ENCODE results near the gene PTPRQ. TPM values are rescaled to one million over a fixed set of nuclear protein-coding genes. Genes with fewer than 3 reads are reported as not detected.

Gene PTPRQ
- total RNA-seq, 1 experiment from 2014 or later = not detected

DNA sequence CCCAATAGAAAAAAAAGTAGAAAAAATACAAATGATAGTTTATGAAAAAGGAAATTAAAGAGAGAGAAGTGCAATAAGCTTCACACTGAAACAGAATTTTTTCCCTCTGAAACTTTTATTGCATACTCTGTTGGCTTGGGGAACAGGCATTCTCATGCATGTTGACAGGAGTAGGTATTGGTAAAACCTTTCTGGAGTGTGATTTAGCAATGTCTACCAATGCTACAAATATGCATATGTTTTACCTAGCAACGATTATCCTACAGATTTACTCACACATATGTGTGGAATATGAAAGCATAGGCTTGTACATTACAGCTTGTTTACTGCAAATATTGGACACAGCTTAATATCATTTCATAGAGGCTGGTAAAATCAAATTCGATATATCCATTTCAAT is 137.7 kb downstream of the PTPRQ start:
- H3K4me1 Mint-ChIP-seq = no peaks in the 10 kb centered on the region
- CTCF ChIA-PET = no interaction called here

DNA sequence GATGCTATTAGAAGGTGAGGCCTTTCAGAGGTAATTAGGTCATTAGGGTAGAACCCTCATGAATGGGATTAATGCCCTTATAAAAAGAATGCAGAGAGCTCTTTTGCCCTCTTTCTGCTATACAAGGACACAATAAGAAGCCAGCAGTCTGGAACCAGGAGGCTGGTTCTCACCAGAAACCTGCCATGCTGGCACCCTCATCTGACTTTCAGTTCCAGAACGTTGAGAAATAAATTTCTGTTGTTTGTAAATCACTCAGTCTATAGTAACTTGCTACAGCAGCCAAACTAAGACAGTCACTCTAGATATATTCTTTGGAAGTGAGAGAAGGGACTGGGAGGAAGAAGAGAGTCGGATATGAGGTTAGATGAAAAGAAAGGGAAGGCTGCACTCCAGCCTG is 138.4 kb downstream of the PTPRQ start:
- H3K4me1 Mint-ChIP-seq = no peaks in the 10 kb centered on the region
- H3K9me3 Mint-ChIP-seq = peaks cover 3% of the 10 kb centered on the region; the same call in 1 of the 2 replicates
- POLR2A ChIA-PET = no interaction called here
- no peak for TF ChIP-seq ZNF512 (CRISPR knock-in tag; IDR thresholded peaks at IDR 0.05; ENCODE audit: borderline replicate concordance)
- no peak for TF ChIP-seq NFYB (CRISPR knock-in tag; conservative IDR thresholded peaks at IDR 0.05; ENCODE audit: low read depth)
- TF ChIP-seq SMAD4 (CRISPR knock-in tag; IDR thresholded peaks at IDR 0.05) = no peak
- TF ChIP-seq CBFB (CRISPR knock-in tag; IDR thresholded peaks at IDR 0.05; ENCODE audit: low read depth) = no peak
- TF ChIP-seq, protein P1, sequence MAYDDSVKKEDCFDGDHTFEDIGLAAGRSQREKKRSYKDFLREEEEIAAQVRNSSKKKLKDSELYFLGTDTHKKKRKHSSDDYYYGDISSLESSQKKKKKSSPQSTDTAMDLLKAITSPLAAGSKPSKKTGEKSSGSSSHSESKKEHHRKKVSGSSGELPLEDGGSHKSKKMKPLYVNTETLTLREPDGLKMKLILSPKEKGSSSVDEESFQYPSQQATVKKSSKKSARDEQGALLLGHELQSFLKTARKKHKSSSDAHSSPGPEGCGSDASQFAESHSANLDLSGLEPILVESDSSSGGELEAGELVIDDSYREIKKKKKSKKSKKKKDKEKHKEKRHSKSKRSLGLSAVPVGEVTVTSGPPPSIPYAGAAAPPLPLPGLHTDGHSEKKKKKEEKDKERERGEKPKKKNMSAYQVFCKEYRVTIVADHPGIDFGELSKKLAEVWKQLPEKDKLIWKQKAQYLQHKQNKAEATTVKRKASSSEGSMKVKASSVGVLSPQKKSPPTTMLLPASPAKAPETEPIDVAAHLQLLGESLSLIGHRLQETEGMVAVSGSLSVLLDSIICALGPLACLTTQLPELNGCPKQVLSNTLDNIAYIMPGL (CRISPR knock-in tag; IDR thresholded peaks at IDR 0.05) = no peak
- no peak for TF ChIP-seq GRHL2 (CRISPR knock-in tag; IDR thresholded peaks at IDR 0.05; ENCODE audit: insufficient replicate concordance, severe bottlenecking)
- H3K27me3 Mint-ChIP-seq (ENCODE audit: low read depth) = no peaks in the 10 kb centered on the region
- ATAC-seq (no peak), DNase-seq (ENCODE audit: low spot score) (no peak)
- H3K27ac Mint-ChIP-seq = no peak overlapping the region
- CTCF ChIA-PET = no interaction called here
- H3K4me3 Mint-ChIP-seq = no peak overlapping the region
- no peaks in the 10 kb centered on the region for H3K36me3 Mint-ChIP-seq

More for the DNA sequence above, 137.7 kb downstream of the PTPRQ start:
- POLR2A ChIA-PET = no interaction called here
- H3K36me3 Mint-ChIP-seq = no peaks in the 10 kb centered on the region
- peaks cover 3% of the 10 kb centered on the region; the same call in 1 of the 2 replicates for H3K9me3 Mint-ChIP-seq
- ATAC-seq = no peak
- H3K27me3 Mint-ChIP-seq (ENCODE audit: low read depth) = no peaks in the 10 kb centered on the region
- H3K4me3 Mint-ChIP-seq = no peak overlapping the region
- H3K27ac Mint-ChIP-seq = no peak overlapping the region
- no peak for DNase-seq (ENCODE audit: low spot score)
- no peak for TF ChIP-seq FOXJ3 (CRISPR knock-in tag; IDR thresholded peaks at IDR 0.05; ENCODE audit: borderline replicate concordance)
- TF ChIP-seq FOXP1 (CRISPR knock-in tag; IDR thresholded peaks at IDR 0.05; ENCODE audit: borderline replicate concordance) = no peak
- no peak for TF ChIP-seq ZNF281 (CRISPR knock-in tag; IDR thresholded peaks at IDR 0.05)
- TF ChIP-seq, protein P2, sequence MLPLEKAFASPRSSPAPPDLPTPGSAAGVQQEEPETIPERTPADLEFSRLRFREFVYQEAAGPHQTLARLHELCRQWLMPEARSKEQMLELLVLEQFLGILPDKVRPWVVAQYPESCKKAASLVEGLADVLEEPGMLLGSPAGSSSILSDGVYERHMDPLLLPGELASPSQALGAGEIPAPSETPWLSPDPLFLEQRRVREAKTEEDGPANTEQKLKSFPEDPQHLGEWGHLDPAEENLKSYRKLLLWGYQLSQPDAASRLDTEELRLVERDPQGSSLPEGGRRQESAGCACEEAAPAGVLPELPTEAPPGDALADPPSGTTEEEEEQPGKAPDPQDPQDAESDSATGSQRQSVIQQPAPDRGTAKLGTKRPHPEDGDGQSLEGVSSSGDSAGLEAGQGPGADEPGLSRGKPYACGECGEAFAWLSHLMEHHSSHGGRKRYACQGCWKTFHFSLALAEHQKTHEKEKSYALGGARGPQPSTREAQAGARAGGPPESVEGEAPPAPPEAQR (CRISPR knock-in tag; IDR thresholded peaks at IDR 0.05) = no peak

GRCh38 chr12:80589077-80589476 is 145.0 kb downstream of the PTPRQ start:
- POLR2A ChIA-PET = no interaction called here
- Mint-ChIP-seq H3K4me3 (no peak overlapping the region), H3K27ac (no peak overlapping the region), H3K36me3 (no peaks in the 10 kb centered on the region), H3K4me1 (peaks cover 14% of the 10 kb centered on the region), H3K9me3 (peaks cover 3% of the 10 kb centered on the region; the same call in 1 of the 2 replicates), H3K27me3 (ENCODE audit: low read depth) (no peaks in the 10 kb centered on the region)
- CTCF ChIA-PET = interaction anchor here (1.2 to 1.4 kb wide), 2 partner anchors 44 to 125 kb away, joined by 3 to 4 read pairs; no protein-coding TSS in a partner anchor
- no peak for DNase-seq (ENCODE audit: low spot score)
- no peak for ATAC-seq
- TF ChIP-seq FOXJ3 (CRISPR knock-in tag; IDR thresholded peaks at IDR 0.05; ENCODE audit: borderline replicate concordance) (no peak), ETV6 (CRISPR knock-in tag; IDR thresholded peaks at IDR 0.05) (no peak)
